Measurements from ENCODE around the gene MTRF1L. TPM values are rescaled to one million over a fixed set of nuclear protein-coding genes. Genes with fewer than 3 reads are reported as not detected.

Gene MTRF1L
- total and polyA plus RNA-seq, 2 of the 13 experiments (the other 11 are each of a cell fraction or from before 2014, with no cell fraction given): 17.6 to 28.7 TPM

DNA sequence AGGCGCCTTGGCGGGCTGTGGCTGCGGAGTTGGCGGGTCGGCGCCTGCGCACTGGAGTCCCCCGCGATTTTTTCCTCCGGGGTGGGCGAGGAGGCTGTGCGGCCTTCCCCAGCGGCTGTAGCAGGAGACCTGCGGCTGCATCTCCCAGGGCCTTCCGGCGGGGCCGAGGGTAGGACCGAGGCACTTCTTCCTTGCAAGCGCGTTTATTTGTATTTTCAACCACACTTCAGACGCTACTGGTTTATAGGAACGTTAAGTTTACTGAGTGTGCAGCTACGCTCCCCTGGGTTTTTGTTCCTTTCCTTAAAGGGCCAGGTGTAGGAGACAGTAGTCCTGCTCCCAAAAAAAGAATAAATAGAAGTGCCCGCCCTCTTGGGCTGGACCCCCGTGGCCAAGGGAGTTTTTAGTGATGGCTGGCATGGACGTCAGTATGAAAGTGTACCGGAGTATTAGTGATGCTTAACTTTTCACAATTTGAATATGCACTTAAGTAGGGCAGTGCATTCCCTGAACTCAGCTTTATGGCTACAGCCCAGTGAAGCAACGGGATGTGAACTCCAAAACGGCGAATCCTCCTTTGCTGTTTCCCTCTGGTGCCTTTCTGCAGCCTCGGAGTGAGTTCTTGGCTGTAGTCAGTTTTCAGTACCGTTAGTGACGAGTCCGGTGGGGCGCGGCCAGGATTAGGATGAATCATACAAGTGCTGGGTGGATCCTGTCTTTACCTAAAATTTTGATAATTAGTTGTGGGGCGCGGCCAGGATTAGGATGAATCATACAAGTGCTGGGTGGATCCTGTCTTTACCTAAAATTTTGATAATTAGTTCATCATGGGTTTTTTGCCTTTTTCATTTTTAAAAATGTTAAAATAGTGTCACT, 18.6 kb downstream of the MTRF1L start (continued):
- TF ChIP-seq, protein P1, sequence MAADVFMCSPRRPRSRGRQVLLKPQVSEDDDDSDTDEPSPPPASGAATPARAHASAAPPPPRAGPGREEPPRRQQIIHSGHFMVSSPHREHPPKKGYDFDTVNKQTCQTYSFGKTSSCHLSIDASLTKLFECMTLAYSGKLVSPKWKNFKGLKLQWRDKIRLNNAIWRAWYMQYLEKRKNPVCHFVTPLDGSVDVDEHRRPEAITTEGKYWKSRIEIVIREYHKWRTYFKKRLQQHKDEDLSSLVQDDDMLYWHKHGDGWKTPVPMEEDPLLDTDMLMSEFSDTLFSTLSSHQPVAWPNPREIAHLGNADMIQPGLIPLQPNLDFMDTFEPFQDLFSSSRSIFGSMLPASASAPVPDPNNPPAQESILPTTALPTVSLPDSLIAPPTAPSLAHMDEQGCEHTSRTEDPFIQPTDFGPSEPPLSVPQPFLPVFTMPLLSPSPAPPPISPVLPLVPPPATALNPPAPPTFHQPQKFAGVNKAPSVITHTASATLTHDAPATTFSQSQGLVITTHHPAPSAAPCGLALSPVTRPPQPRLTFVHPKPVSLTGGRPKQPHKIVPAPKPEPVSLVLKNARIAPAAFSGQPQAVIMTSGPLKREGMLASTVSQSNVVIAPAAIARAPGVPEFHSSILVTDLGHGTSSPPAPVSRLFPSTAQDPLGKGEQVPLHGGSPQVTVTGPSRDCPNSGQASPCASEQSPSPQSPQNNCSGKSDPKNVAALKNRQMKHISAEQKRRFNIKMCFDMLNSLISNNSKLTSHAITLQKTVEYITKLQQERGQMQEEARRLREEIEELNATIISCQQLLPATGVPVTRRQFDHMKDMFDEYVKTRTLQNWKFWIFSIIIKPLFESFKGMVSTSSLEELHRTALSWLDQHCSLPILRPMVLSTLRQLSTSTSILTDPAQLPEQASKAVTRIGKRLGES (CRISPR knock-in tag; IDR thresholded peaks at IDR 0.05; ENCODE audit: borderline replicate concordance): peak; percentile 8; the same call in 1 of the 2 replicates
- TF ChIP-seq ZBTB38 (CRISPR knock-in tag; IDR thresholded peaks at IDR 0.05) (no peak), IKZF4 (CRISPR knock-in tag; IDR thresholded peaks at IDR 0.05; ENCODE audit: borderline replicate concordance, low read depth, not compliant biosample characterization) (no peak), ZNF674 (CRISPR knock-in tag; IDR thresholded peaks at IDR 0.05; ENCODE audit: low read depth) (no peak), MIER2 (CRISPR knock-in tag; IDR thresholded peaks at IDR 0.05) (no peak), NFKBIZ (CRISPR knock-in tag; IDR thresholded peaks at IDR 0.05) (0 out of 2 replicates have a peak, but pooled peaks have one; percentile 0), KAT7 (CRISPR knock-in tag; IDR thresholded peaks at IDR 0.05; ENCODE audit: borderline replicate concordance) (0 out of 2 replicates have a peak, but pooled peaks have one; percentile 20), PPARG (CRISPR knock-in tag; conservative IDR thresholded peaks at IDR 0.05) (0 out of 2 replicates have a peak, but pooled peaks have one; percentile 14), DR1 (CRISPR knock-in tag; IDR thresholded peaks at IDR 0.05) (peak; percentile 87), ZBTB4 (CRISPR knock-in tag; IDR thresholded peaks at IDR 0.05; ENCODE audit: borderline replicate concordance) (peak; percentile 94), ZNF451 (CRISPR knock-in tag; IDR thresholded peaks at IDR 0.05) (0 out of 2 replicates have a peak, but pooled peaks have one; percentile 46), PHF5A (CRISPR knock-in tag; IDR thresholded peaks at IDR 0.05; ENCODE audit: low read depth, unreplicated experiment) (no peak), ZNF615 (CRISPR knock-in tag; IDR thresholded peaks at IDR 0.05; ENCODE audit: borderline replicate concordance) (peak; percentile 32; the same call in 1 of the 2 replicates), ZNF709 (CRISPR knock-in tag; IDR thresholded peaks at IDR 0.05) (peak; percentile 83), NFIB (CRISPR knock-in tag; IDR thresholded peaks at IDR 0.05; ENCODE audit: borderline replicate concordance) (no peak), ZNF879 (CRISPR knock-in tag; IDR thresholded peaks at IDR 0.05) (peak; percentile 20; the same call in 1 of the 2 replicates), ZNF614 (CRISPR knock-in tag; IDR thresholded peaks at IDR 0.05; ENCODE audit: borderline replicate concordance) (no peak)
- TF ChIP-seq, protein P2, sequence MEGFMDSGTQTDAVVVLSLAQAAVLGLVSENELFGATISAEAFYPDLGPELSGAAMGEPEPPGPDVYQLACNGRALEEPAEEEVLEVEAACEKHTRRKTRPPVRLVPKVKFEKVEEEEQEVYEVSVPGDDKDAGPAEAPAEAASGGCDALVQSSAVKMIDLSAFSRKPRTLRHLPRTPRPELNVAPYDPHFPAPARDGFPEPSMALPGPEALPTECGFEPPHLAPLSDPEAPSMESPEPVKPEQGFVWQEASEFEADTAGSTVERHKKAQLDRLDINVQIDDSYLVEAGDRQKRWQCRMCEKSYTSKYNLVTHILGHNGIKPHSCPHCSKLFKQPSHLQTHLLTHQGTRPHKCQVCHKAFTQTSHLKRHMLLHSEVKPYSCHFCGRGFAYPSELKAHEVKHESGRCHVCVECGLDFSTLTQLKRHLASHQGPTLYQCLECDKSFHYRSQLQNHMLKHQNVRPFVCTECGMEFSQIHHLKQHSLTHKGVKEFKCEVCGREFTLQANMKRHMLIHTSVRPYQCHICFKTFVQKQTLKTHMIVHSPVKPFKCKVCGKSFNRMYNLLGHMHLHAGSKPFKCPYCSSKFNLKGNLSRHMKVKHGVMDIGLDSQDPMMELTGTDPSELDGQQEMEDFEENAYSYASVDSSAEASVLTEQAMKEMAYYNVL (CRISPR knock-in tag; IDR thresholded peaks at IDR 0.05; ENCODE audit: borderline replicate concordance): peak; percentile 77; the same call in 1 of the 2 replicates
- TF ChIP-seq, protein P3, sequence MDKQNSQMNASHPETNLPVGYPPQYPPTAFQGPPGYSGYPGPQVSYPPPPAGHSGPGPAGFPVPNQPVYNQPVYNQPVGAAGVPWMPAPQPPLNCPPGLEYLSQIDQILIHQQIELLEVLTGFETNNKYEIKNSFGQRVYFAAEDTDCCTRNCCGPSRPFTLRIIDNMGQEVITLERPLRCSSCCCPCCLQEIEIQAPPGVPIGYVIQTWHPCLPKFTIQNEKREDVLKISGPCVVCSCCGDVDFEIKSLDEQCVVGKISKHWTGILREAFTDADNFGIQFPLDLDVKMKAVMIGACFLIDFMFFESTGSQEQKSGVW (CRISPR knock-in tag; IDR thresholded peaks at IDR 0.05; ENCODE audit: borderline replicate concordance): no peak

Measured in HepG2 (cell line).